Endothelial cell of umbilical vein (primary cell): ENCODE results near the gene SPEF1. TPM values are rescaled to one million over a fixed set of nuclear protein-coding genes. Genes with fewer than 3 reads are reported as not detected.

Experiments
- BruUV-seq: library from RNA; stranded (reverse); fragments of 400-500 nt; replicated peaks from 2 replicates; lab custom pipeline; 2021; lab: Mats Ljungman, UMichigan
- CTCF ChIA-PET: fragments of 300-600, 350-600 bp; sonication (Branson Sonifier 250); formaldehyde crosslinking; loops from one replicate; lab custom pipeline; 2021; ENCODE audit warnings: antibody characterized with exemption, inconsistent platforms; lab: Charles Lee
- POLR2A ChIA-PET: fragments of 300-600, 350-600 bp; sonication (Branson Sonifier 250); formaldehyde crosslinking; loops from one replicate; lab custom pipeline; 2021; ENCODE audit warnings: antibody characterized with exemption, inconsistent platforms; lab: Charles Lee
- DNase-seq: peaks from one replicate; pipeline ENCODE4 v3.0.0-alpha.2; 2011; ENCODE audit warnings: low read depth, low spot score
- FAIRE-seq: peaks from 2 replicates; lab custom pipeline; 2011; peaks lifted over from hg19 to GRCh38; lab: Jason Lieb, UNC
- H2AFZ ChIP-seq: 2 replicates; pipeline ENCODE4 v1.6.0; 2012; ENCODE audit warnings: low read depth, low read length, control low read depth, inconsistent platforms
- H3K27ac ChIP-seq: 2 replicates; pipeline ENCODE4 v1.5.1; 2011; ENCODE audit warnings: low read depth, mild to moderate bottlenecking, control low read depth, low read length, moderate library complexity; ENCODE audit not compliant: insufficient read depth
- H3K27me3 ChIP-seq, 2 experiments: 2 replicates each; pipeline versions ENCODE4 v1.6.0 to v1.6.1; 2011; ENCODE audit warnings: low read length in 2 of 2, mixed read lengths in 1 of 2; ENCODE audit not compliant: control insufficient read depth in 2 of 2, insufficient read depth in 2 of 2
- H3K36me3 ChIP-seq, 2 experiments: 2 replicates in 1 of 2; 3 replicates in 1 of 2; pipeline ENCODE4 v1.5.1; 2011; ENCODE audit warnings: low read length in 2 of 2, mild to moderate bottlenecking in 1 of 2, moderate library complexity in 1 of 2; ENCODE audit not compliant: control insufficient read depth in 2 of 2, insufficient read depth in 2 of 2; ENCODE audit errors: extremely low read depth in 1 of 2
- H3K4me1 ChIP-seq: 3 replicates; pipeline ENCODE4 v1.5.1; 2011; ENCODE audit warnings: mild to moderate bottlenecking, low read length; ENCODE audit not compliant: control insufficient read depth, insufficient read depth; ENCODE audit errors: extremely low read depth
- H3K4me2 ChIP-seq: 2 replicates; pipeline ENCODE4 v1.6.1; 2011; ENCODE audit warnings: low read length, control low read depth, mixed read lengths; ENCODE audit not compliant: insufficient read depth
- H3K4me3 ChIP-seq, 3 experiments: fragments of 200-600 bp in 1 of 3; sonication (generic), shearing (Covaris generic) in 1 of 3; replicated peaks in 1 of 3; 2 replicates each; pipeline ENCODE4 v1.5.1; 2011 to 2016; ENCODE audit warnings: control low read depth in 3 of 3, low read length in 3 of 3, mild to moderate bottlenecking in 2 of 3, inconsistent platforms in 1 of 3, low read depth in 1 of 3, moderate library complexity in 1 of 3; ENCODE audit not compliant: insufficient read depth in 1 of 3
- H3K79me2 ChIP-seq: 2 replicates; pipeline ENCODE4 v1.6.0; 2012; ENCODE audit warnings: low read length, inconsistent platforms; ENCODE audit not compliant: control insufficient read depth, insufficient read depth
- H3K9ac ChIP-seq: replicated peaks from 2 replicates; pipeline ENCODE3; 2011; ENCODE audit warnings: low read length, control low read depth; ENCODE audit not compliant: insufficient read depth; ENCODE audit errors: extremely low read depth
- H3K9me1 ChIP-seq: replicated peaks from 3 replicates; pipeline ENCODE4 v1.6.0; 2011; ENCODE audit warnings: mild to moderate bottlenecking, low read length; ENCODE audit not compliant: control insufficient read depth, insufficient read depth; ENCODE audit errors: extremely low read depth
- H3K9me3 ChIP-seq: replicated peaks from 2 replicates; pipeline ENCODE4 v1.5.1; 2012; ENCODE audit warnings: low read length, inconsistent platforms; ENCODE audit not compliant: control insufficient read depth, insufficient read depth
- H4K20me1 ChIP-seq: replicated peaks from 2 replicates; pipeline ENCODE3; 2011; ENCODE audit warnings: mild to moderate bottlenecking, low read length; ENCODE audit not compliant: control insufficient read depth, insufficient read depth; ENCODE audit errors: extremely low read depth
- EZH2 ChIP-seq: IDR thresholded peaks from 2 replicates; pipeline ENCODE4 v1.6.1; 2012; ENCODE audit warnings: borderline replicate concordance, low read depth, mild to moderate bottlenecking, moderate library complexity, low read length, inconsistent platforms; ENCODE audit not compliant: severe bottlenecking
- FOS ChIP-seq: IDR thresholded peaks from 2 replicates; pipeline ENCODE4 v1.6.1; 2011; ENCODE audit warnings: mild to moderate bottlenecking, low read length, moderate library complexity, borderline replicate concordance; ENCODE audit not compliant: insufficient read depth
- GATA2 ChIP-seq: IDR thresholded peaks from 2 replicates; pipeline ENCODE4 v1.7.0; 2011; ENCODE audit warnings: low read depth, mild to moderate bottlenecking, moderate library complexity, mixed read lengths, low read length; ENCODE audit not compliant: insufficient read length, insufficient read depth
- JUN ChIP-seq: IDR thresholded peaks from 2 replicates; pipeline ENCODE4 v1.6.1; 2011; ENCODE audit warnings: borderline replicate concordance, low read depth; ENCODE audit not compliant: insufficient read length, insufficient read depth
- MAX ChIP-seq: IDR thresholded peaks from 2 replicates; pipeline ENCODE4 v1.6.1; 2011; ENCODE audit not compliant: insufficient read depth, insufficient read length
- MYC ChIP-seq: IDR thresholded peaks from one replicate; pipeline ENCODE4 v1.6.1; 2011; ENCODE audit warnings: mild to moderate bottlenecking, low read depth, low read length
- POLR2A ChIP-seq: IDR thresholded peaks from 2 replicates; pipeline ENCODE4 v1.6.1; 2012; ENCODE audit warnings: low read depth, mild to moderate bottlenecking, control low read depth, low read length
- POLR2AphosphoS5 ChIP-seq: IDR thresholded peaks from 2 replicates; pipeline ENCODE4 v1.6.1; 2012; ENCODE audit warnings: low read depth, mild to moderate bottlenecking, control low read depth, low read length, moderate library complexity; ENCODE audit not compliant: insufficient read depth
- dilution Hi-C: fragments of 300-500 bp; cut with MboI; formaldehyde crosslinking; loops from one replicate; pipeline ENCODE4 v1.15.0; 2019; ENCODE audit warnings: low sequenced_read_pairs; ENCODE audit not compliant: extremely low pct_ligation_motif_present
- intact Hi-C: fragments of 100-400 bp; cut with micrococcal nuclease; formaldehyde crosslinking; loops from one replicate; pipeline ENCODE4 v1.10.0; 2022
- polyA plus RNA-seq, 4 experiments: library from polyadenylated mRNA; depleted of rRNA in 3 of 4; stranded (reverse) in 3 of 4; unstranded in 1 of 4; fragments of >200 nt; gene quantifications; 2 replicates each; pipeline versions ENCODE4 v1.2.1 to v1.2.3, GENCODE V29; 2011 to 2012; ENCODE audit warnings: missing spikeins in 1 of 4
- total RNA-seq: library from RNA; stranded (reverse); gene quantifications from 2 replicates; pipeline ENCODE4 v1.2.3, GENCODE V29; 2021
- TF ChIP-seq, protein P1 (sequence below), 2 donors: IDR thresholded peaks; 1 replicate in 1 of 2; 2 replicates in 1 of 2; pipeline ENCODE4 v1.5.1; 2011; ENCODE audit warnings: low read length in 2 of 2, mild to moderate bottlenecking in 2 of 2, moderate library complexity in 2 of 2, control low read depth in 1 of 2, inconsistent platforms in 1 of 2, low read depth in 1 of 2; ENCODE audit not compliant: insufficient read depth in 1 of 2; ENCODE audit errors: extremely low read depth in 1 of 2

Gene SPEF1
- total and polyA plus RNA-seq, 2 donors (not counting 3 experiments of a cell fraction or from before 2014, with no cell fraction given): 0.07 to 0.44 TPM

DNA sequence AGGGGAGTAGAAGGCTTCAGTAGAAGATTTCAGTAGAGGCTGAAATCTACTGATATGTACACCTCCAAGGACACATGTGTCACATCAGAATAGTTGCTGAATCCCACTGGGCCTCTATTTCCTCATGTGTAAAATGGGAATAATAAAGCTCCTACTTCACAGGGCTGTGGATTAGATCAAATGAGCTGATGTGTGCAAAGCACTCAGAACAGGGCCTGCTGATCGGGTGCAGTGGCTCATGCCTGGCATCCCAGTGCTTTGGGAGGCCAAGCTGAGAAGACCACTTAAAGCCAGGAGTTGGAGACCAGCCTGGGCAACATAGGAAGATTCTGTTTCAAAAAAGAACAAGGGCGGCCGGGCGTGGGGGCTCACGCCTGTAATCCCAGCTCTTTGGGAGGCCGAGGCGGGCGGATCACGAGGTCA is 31.0 kb upstream of the SPEF1 start:
- H3K4me2 ChIP-seq: no peak overlapping the region
- no peak for FAIRE-seq

GRCh38 chr20:3811467-3812258 is 30.4 kb upstream of the SPEF1 start:
- CTCF ChIA-PET: interaction anchor here (1.0 to 2.8 kb wide), 5 partner anchors 9 to 43 kb away, joined by 3 to 12 read pairs (median 3); partner anchors contain the start of genes AP5S1, CDC25B and CENPB
- TF ChIP-seq, protein P1, sequence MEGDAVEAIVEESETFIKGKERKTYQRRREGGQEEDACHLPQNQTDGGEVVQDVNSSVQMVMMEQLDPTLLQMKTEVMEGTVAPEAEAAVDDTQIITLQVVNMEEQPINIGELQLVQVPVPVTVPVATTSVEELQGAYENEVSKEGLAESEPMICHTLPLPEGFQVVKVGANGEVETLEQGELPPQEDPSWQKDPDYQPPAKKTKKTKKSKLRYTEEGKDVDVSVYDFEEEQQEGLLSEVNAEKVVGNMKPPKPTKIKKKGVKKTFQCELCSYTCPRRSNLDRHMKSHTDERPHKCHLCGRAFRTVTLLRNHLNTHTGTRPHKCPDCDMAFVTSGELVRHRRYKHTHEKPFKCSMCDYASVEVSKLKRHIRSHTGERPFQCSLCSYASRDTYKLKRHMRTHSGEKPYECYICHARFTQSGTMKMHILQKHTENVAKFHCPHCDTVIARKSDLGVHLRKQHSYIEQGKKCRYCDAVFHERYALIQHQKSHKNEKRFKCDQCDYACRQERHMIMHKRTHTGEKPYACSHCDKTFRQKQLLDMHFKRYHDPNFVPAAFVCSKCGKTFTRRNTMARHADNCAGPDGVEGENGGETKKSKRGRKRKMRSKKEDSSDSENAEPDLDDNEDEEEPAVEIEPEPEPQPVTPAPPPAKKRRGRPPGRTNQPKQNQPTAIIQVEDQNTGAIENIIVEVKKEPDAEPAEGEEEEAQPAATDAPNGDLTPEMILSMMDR (IDR thresholded peaks at IDR 0.05; ENCODE audit: extremely low read depth in 1 of 2, insufficient read depth in 1 of 2, low read depth in 1 of 2, low read length in 2 of 2): no peak
- TF ChIP-seq MAX: peak; percentile 95
- peak; percentile 97 for TF ChIP-seq MYC
- no peak for TF ChIP-seq EZH2
- peak; percentile 95 for TF ChIP-seq FOS
- no peak for TF ChIP-seq GATA2
- TF ChIP-seq POLR2A: peak; percentile 50
- TF ChIP-seq POLR2AphosphoS5: peak; percentile 97
- peak; percentile 49 for TF ChIP-seq JUN
- no peaks in the 10 kb centered on the region for H3K9me1 ChIP-seq
- dilution Hi-C loops (no loop called here), intact Hi-C loops (loop anchor here (1.0 kb wide), 1 partner anchor 9 kb away; the partner anchor contains the start of gene AP5S1)
- peak overlapping the region; percentile 79 for H3K4me2 ChIP-seq
- peak; percentile 97 for DNase-seq
- H3K4me3 ChIP-seq: peak overlapping the region in 2 of 3 experiments; percentile 10 to 42
- no peaks in the 10 kb centered on the region for H3K27me3 ChIP-seq
- peaks cover 31% of the 10 kb centered on the region for H3K4me1 ChIP-seq
- POLR2A ChIA-PET: no interaction called here
- no peaks in the 10 kb centered on the region for H3K36me3 ChIP-seq
- H3K79me2 ChIP-seq: no peaks in the 10 kb centered on the region
- peak overlapping the region; percentile 49 for H3K9ac ChIP-seq
- BruUV-seq: TSS peak; percentile 37
- H4K20me1 ChIP-seq: no peaks in the 10 kb centered on the region
- peak overlapping the region; percentile 27 for H2AFZ ChIP-seq
- H3K9me3 ChIP-seq: no peaks in the 10 kb centered on the region
- peak overlapping the region; percentile 68 for H3K27ac ChIP-seq
- peak; percentile 91 for FAIRE-seq

More for the DNA sequence above, 31.0 kb upstream of the SPEF1 start:
- TF ChIP-seq JUN: no peak
- no TSS peak for BruUV-seq
- Histone ChIP-seq H3K9ac (no peak overlapping the region), H3K9me1 (no peaks in the 10 kb centered on the region), H3K36me3 (no peaks in the 10 kb centered on the region), H2AFZ (peak overlapping the region; percentile 5), H3K4me3 (no peak overlapping the region), H3K27ac (peak overlapping the region; percentile 68), H4K20me1 (no peaks in the 10 kb centered on the region), H3K4me1 (peaks cover 25% of the 10 kb centered on the region), H3K9me3 (no peaks in the 10 kb centered on the region), H3K27me3 (no peaks in the 10 kb centered on the region), H3K79me2 (no peaks in the 10 kb centered on the region)
- ChIA-PET CTCF (interaction anchor here (1.0 to 2.8 kb wide), 4 partner anchors 14 to 26 kb away, joined by 3 to 12 read pairs (median 4); partner anchors contain the start of genes CDC25B and CENPB), POLR2A (interaction anchor here (0.6 kb wide), 1 partner anchor 89 kb away, joined by 5 read pairs; no protein-coding TSS in a partner anchor)
- DNase-seq: no peak
- intact Hi-C loops (no loop called here), dilution Hi-C loops (no loop called here)
